H1 (cell line): ENCODE measurements around the gene BMAL2. TPM values are rescaled to one million over a fixed set of nuclear protein-coding genes. Genes with fewer than 3 reads are reported as not detected.
A peak's percentile ranks its signal among the peaks of the same experiment; 100 is the strongest.

Experiments
- CTCF ChIA-PET: fragments of 300-600 bp; sonication (Branson Sonifier 250); formaldehyde crosslinking; loops from one replicate; lab custom pipeline; 2021; ENCODE audit not compliant: partially characterized antibody; lab: Charles Lee
- POLR2A ChIA-PET: fragments of 300-600 bp; sonication (Branson Sonifier 250); formaldehyde crosslinking; loops from one replicate; lab custom pipeline; 2021; ENCODE audit warnings: inconsistent platforms; ENCODE audit not compliant: partially characterized antibody; lab: Charles Lee
- DNase-seq, 2 experiments: peaks; one replicate each; pipeline versions ENCODE4 v3.0.0 to v3.0.0-alpha.2; 2010 to 2022; ENCODE audit warnings: low spot score in 2 of 2, low read depth in 1 of 2, mixed read lengths in 1 of 2
- FAIRE-seq: peaks from 2 replicates; lab custom pipeline; 2011; peaks lifted over from hg19 to GRCh38; lab: Jason Lieb, UNC
- H2AFZ ChIP-seq: 2 replicates; pipeline ENCODE4 v1.8.1; 2012; ENCODE audit warnings: low read length, inconsistent platforms
- H2AK5ac ChIP-seq: 2 replicates; pipeline ENCODE4 v1.6.1; 2013; ENCODE audit warnings: low read depth, low read length
- H2BK120ac ChIP-seq: replicated peaks from 2 replicates; pipeline ENCODE3; 2013; ENCODE audit warnings: low read depth, low read length, inconsistent platforms
- H2BK12ac ChIP-seq: 2 replicates; pipeline ENCODE4 v1.6.1; 2013; ENCODE audit warnings: low read depth, low read length
- H2BK15ac ChIP-seq: 2 replicates; pipeline ENCODE4 v1.6.1; 2013; ENCODE audit warnings: low read length
- H2BK20ac ChIP-seq: 2 replicates; pipeline ENCODE4 v1.6.1; 2013; ENCODE audit warnings: low read length
- H2BK5ac ChIP-seq: 2 replicates; pipeline ENCODE4 v1.6.1; 2013; ENCODE audit warnings: low read depth, low read length
- H3K14ac ChIP-seq: 2 replicates; pipeline ENCODE4 v1.6.1; 2013; ENCODE audit warnings: inconsistent platforms; ENCODE audit not compliant: insufficient read length
- H3K18ac ChIP-seq: 2 replicates; pipeline ENCODE4 v1.6.1; 2013; ENCODE audit warnings: low read length; ENCODE audit errors: extremely low read depth
- H3K23ac ChIP-seq: 2 replicates; pipeline ENCODE4 v1.6.1; 2013; ENCODE audit warnings: inconsistent platforms; ENCODE audit not compliant: insufficient read length
- H3K23me2 ChIP-seq: 2 replicates; pipeline ENCODE4 v1.6.1; 2013; ENCODE audit warnings: low read depth, low read length
- H3K27ac ChIP-seq: 2 replicates; pipeline ENCODE4 v1.6.1; 2011; ENCODE audit warnings: low read depth, low read length, inconsistent platforms
- H3K27me3 ChIP-seq, 4 experiments: replicated peaks in 1 of 4; 1 replicate in 1 of 4; 2 replicates in 3 of 4; pipeline versions ENCODE4 v1.6.1 to v1.8.1; 2011 to 2013; ENCODE audit warnings: low read length in 3 of 4, mild to moderate bottlenecking in 3 of 4, inconsistent platforms in 2 of 4, mixed read lengths in 2 of 4, moderate library complexity in 1 of 4; ENCODE audit not compliant: control insufficient read depth in 3 of 4, insufficient read depth in 3 of 4; ENCODE audit errors: extremely low read depth in 1 of 4
- H3K36me3 ChIP-seq, 4 experiments: 2 replicates each; pipeline versions ENCODE4 v1.6.1 to v1.8.1; 2011 to 2013; ENCODE audit warnings: mild to moderate bottlenecking in 4 of 4, low read length in 3 of 4, moderate library complexity in 2 of 4, control low read depth in 1 of 4, inconsistent platforms in 1 of 4; ENCODE audit not compliant: insufficient read depth in 4 of 4, control insufficient read depth in 2 of 4
- H3K4ac ChIP-seq: replicated peaks from 2 replicates; pipeline ENCODE3; 2013; ENCODE audit warnings: low read length, low read depth, mixed read lengths, inconsistent platforms; ENCODE audit not compliant: insufficient read length
- H3K4me1 ChIP-seq, 4 experiments: replicated peaks in 1 of 4; 1 replicate in 1 of 4; 2 replicates in 3 of 4; pipeline versions ENCODE4 v1.6.1 to v1.8.1; 2011 to 2013; ENCODE audit warnings: low read length in 3 of 4, inconsistent platforms in 2 of 4, mixed read lengths in 1 of 4; ENCODE audit not compliant: insufficient read depth in 4 of 4, control insufficient read depth in 3 of 4
- H3K4me2 ChIP-seq, 2 experiments: 2 replicates each; pipeline versions ENCODE4 v1.6.1 to v1.8.1; 2011 to 2013; ENCODE audit warnings: low read depth in 2 of 2, low read length in 2 of 2, control low read depth in 1 of 2, inconsistent platforms in 1 of 2, mild to moderate bottlenecking in 1 of 2; ENCODE audit not compliant: insufficient read depth in 1 of 2
- H3K4me3 ChIP-seq, 4 experiments: fragments of 200-600, 300-600 bp in 1 of 4; sonication (generic), shearing (Covaris generic), sonication (Bioruptor Twin) in 1 of 4; 2 replicates each; pipeline versions ENCODE4 v1.5.1 to v1.8.1; 2011 to 2016; ENCODE audit warnings: low read length in 4 of 4, low read depth in 3 of 4, control low read depth in 2 of 4, inconsistent platforms in 2 of 4, mild to moderate bottlenecking in 2 of 4, mixed read lengths in 1 of 4, moderate library complexity in 1 of 4; ENCODE audit not compliant: insufficient read depth in 2 of 4; ENCODE audit errors: extremely low read depth in 1 of 4
- H3K56ac ChIP-seq: replicated peaks from 2 replicates; pipeline ENCODE3; 2013; ENCODE audit warnings: low read depth, mild to moderate bottlenecking, mixed read lengths, low read length, inconsistent platforms; ENCODE audit not compliant: insufficient read length
- H3K79me1 ChIP-seq: 2 replicates; pipeline ENCODE4 v1.6.1; 2013; ENCODE audit warnings: low read depth, low read length, control low read depth
- H3K79me2 ChIP-seq, 2 experiments: 2 replicates each; pipeline versions ENCODE4 v1.6.1 to v1.8.1; 2012 to 2013; ENCODE audit warnings: low read length in 2 of 2, mild to moderate bottlenecking in 2 of 2, inconsistent platforms in 1 of 2; ENCODE audit not compliant: insufficient read depth in 2 of 2, control insufficient read depth in 1 of 2
- H3K9ac ChIP-seq, 4 experiments: replicated peaks in 1 of 4; 1 replicate in 1 of 4; 2 replicates in 3 of 4; pipeline versions ENCODE4 v1.6.1 to v1.8.1; 2011 to 2013; ENCODE audit warnings: low read depth in 3 of 4, low read length in 3 of 4, control low read depth in 2 of 4, mild to moderate bottlenecking in 2 of 4, moderate library complexity in 2 of 4, inconsistent platforms in 1 of 4; ENCODE audit errors: extremely low read depth in 1 of 4
- H3K9me3 ChIP-seq, 2 experiments: 2 replicates each; pipeline versions ENCODE4 v1.6.1 to v1.8.1; 2012 to 2013; ENCODE audit warnings: mild to moderate bottlenecking in 2 of 2, moderate library complexity in 2 of 2, control low read depth in 1 of 2, inconsistent platforms in 1 of 2, low read depth in 1 of 2, low read length in 1 of 2, mixed read lengths in 1 of 2; ENCODE audit not compliant: insufficient read depth in 2 of 2
- H4K20me1 ChIP-seq, 2 experiments: replicated peaks in 1 of 2; 2 replicates each; pipeline versions ENCODE3 to v1.8.1; 2011 to 2013; ENCODE audit warnings: inconsistent platforms in 2 of 2, low read length in 2 of 2, mild to moderate bottlenecking in 1 of 2; ENCODE audit not compliant: insufficient read depth in 2 of 2, control insufficient read depth in 1 of 2
- H4K5ac ChIP-seq: 2 replicates; pipeline ENCODE4 v1.6.1; 2013; ENCODE audit warnings: low read length, low read depth, mixed read lengths, inconsistent platforms; ENCODE audit not compliant: insufficient read length
- H4K8ac ChIP-seq: 2 replicates; pipeline ENCODE4 v1.8.0; 2013; ENCODE audit warnings: mild to moderate bottlenecking, moderate library complexity, low read length, inconsistent platforms; ENCODE audit not compliant: insufficient read depth; ENCODE audit errors: extremely low read depth
- H4K91ac ChIP-seq: replicated peaks from 2 replicates; pipeline ENCODE3; 2013; ENCODE audit warnings: low read length, mixed read lengths, inconsistent platforms; ENCODE audit not compliant: insufficient read length
- CBX8 ChIP-seq: fragments of 300-800, 300-1000 bp; sonication (generic); IDR thresholded peaks from 2 replicates; pipeline ENCODE4 v1.7.1; 2016; ENCODE audit warnings: low read depth, low read length, borderline replicate concordance
- CREB1 ChIP-seq: IDR thresholded peaks from 2 replicates; pipeline ENCODE4 v1.6.1; 2012; ENCODE audit warnings: inconsistent platforms
- E2F6 ChIP-seq: IDR thresholded peaks from 2 replicates; pipeline ENCODE4 v1.6.1; 2012; ENCODE audit warnings: inconsistent platforms
- EZH2 ChIP-seq: fragments of 200-600 bp; sonication (generic); IDR thresholded peaks from 2 replicates; pipeline ENCODE4 v1.7.1; 2012; ENCODE audit warnings: low read depth, mild to moderate bottlenecking, moderate library complexity, low read length, inconsistent platforms; ENCODE audit not compliant: severe bottlenecking
- KDM4A ChIP-seq: IDR thresholded peaks from one replicate; pipeline ENCODE4 v1.7.1; 2012; ENCODE audit warnings: low read depth, mild to moderate bottlenecking, moderate library complexity, low read length, inconsistent platforms; ENCODE audit not compliant: severe bottlenecking
- MAX ChIP-seq: IDR thresholded peaks from 2 replicates; pipeline ENCODE4 v1.6.1; 2012; ENCODE audit warnings: inconsistent platforms
- POLR2A ChIP-seq, 2 experiments: IDR thresholded peaks; 1 replicate in 1 of 2; 2 replicates in 1 of 2; pipeline ENCODE4 v1.6.1; 2011; ENCODE audit warnings: low read depth in 2 of 2, low read length in 2 of 2, mild to moderate bottlenecking in 2 of 2; ENCODE audit errors: control extremely low read depth in 1 of 2
- POLR2AphosphoS5 ChIP-seq: IDR thresholded peaks from 2 replicates; pipeline ENCODE4 v1.6.1; 2011; ENCODE audit warnings: low read depth, low read length
- SP4 ChIP-seq: IDR thresholded peaks from 2 replicates; pipeline ENCODE4 v1.6.1; 2012; ENCODE audit warnings: low read length, inconsistent platforms
- WGBS, 2 experiments: shearing (Covaris generic) in 1 of 2; methylation state at CpG; one replicate each; pipeline versions ENCODE4 v1.1.6 to v1.1.7; 2013 to 2015; ENCODE audit warnings: low lambda C conversion rate in 2 of 2, mixed read lengths in 2 of 2, inconsistent platforms in 1 of 2, low coverage in 1 of 2, missing lambda C conversion rate in 1 of 2; ENCODE audit not compliant: insufficient replicate concordance in 2 of 2, insufficient coverage in 1 of 2, insufficient read length in 1 of 2; ENCODE audit errors: extremely low coverage in 1 of 2, missing lambda C conversion rate in 1 of 2; 5-methylcytosine and 5-hydroxymethylcytosine counted together
- long read RNA-seq, 2 experiments: library from RNA in 1 of 2; library from capped mRNA in 1 of 2; stranded (forward); transcript quantifications; one replicate each; pipeline ENCODE4 v2.0.0, GENCODE V29; 2021; ENCODE audit warnings: inconsistent platforms in 1 of 2
- polyA minus RNA-seq, 3 experiments: library from RNA; depleted of rRNA, polyadenylated mRNA; stranded (reverse); fragments of >200 nt; gene quantifications; 1 replicate in 2 of 3; 2 replicates in 1 of 3; pipeline ENCODE4 v1.2.3, GENCODE V29; 2011
- polyA plus RNA-seq, 7 experiments: library from polyadenylated mRNA; depleted of rRNA in 3 of 7; stranded (reverse) in 5 of 7; unstranded in 2 of 7; fragments of >200 nt in 5 of 7; fragments of 200-250 nt in 2 of 7; gene quantifications; 1 replicate in 5 of 7; 2 replicates in 1 of 7; 4 replicates in 1 of 7; pipeline versions ENCODE4 v1.2.1 to v1.2.3, GENCODE V29; 2011 to 2013; ENCODE audit warnings: missing spikeins in 2 of 7, mixed read lengths in 2 of 7
- total RNA-seq: library from RNA; stranded (reverse); fragmentation: NEBNext Ultra II Directional; extraction: Animal tissue kit (Norgen Biotek cat#: 25700); gene quantifications from 2 replicates; pipeline ENCODE4 v1.2.1, GENCODE V29; 2021

BMAL2 gene
- total RNA-seq (20.6 and 22.8 TPM in 2 replicates), polyA plus RNA-seq (2011; rRNA removed) (1.8 and 3.2 TPM in 2 replicates), polyA minus RNA-seq (2011; rRNA and poly(A)+ RNA removed) (9.8 and 13.0 TPM in 2 replicates)
- polyA plus RNA-seq (2011; cell fraction: cytosol; rRNA removed): 3.4 TPM
- 3.8 TPM for polyA plus RNA-seq (2011; cell fraction: nucleus; rRNA removed)
- polyA plus RNA-seq (2012, experiment 1 of 2): 7.4 to 11.0 TPM (median 9.1 TPM) in 4 replicates
- 0.96 TPM for polyA plus RNA-seq (2012, experiment 2 of 2)
- 9.2 TPM for polyA plus RNA-seq (2013, experiment 1 of 2)
- polyA plus RNA-seq (2013, experiment 2 of 2): 8.0 TPM
- polyA minus RNA-seq (2011; cell fraction: cytosol; rRNA and poly(A)+ RNA removed): 6.4 TPM
- polyA minus RNA-seq (2011; cell fraction: nucleus; rRNA and poly(A)+ RNA removed): 20.3 TPM
- long read RNA-seq, experiment 1, partial matches to known transcripts: 1 of 8 reads
- long read RNA-seq, experiment 1, other reads (novel, unspliced or antisense): 7 of 8 reads
- long read RNA-seq, experiment 2: 0 reads

GRCh38 chr12:27332714-27333402 is at the start of gene BMAL2:
BMAL2 (plus strand) TSS chr12:27332836; CDS start chr12:27333073, 237 bp downstream.
- peak within 1 kb of the TSS; percentile 4; the same call in 1 of the 2 replicates for H2BK12ac ChIP-seq
- H3K36me3 ChIP-seq: no peaks in the 10 kb centered on the region
- H3K79me1 ChIP-seq: peaks cover 3% of the 10 kb centered on the region; the same call in 1 of the 2 replicates
- H2BK15ac ChIP-seq: peak within 1 kb of the TSS; percentile 53; the same call in 1 of the 2 replicates
- POLR2A ChIA-PET: interaction anchor here (0.6 to 2.3 kb wide), 13 partner anchors 9 to 394 kb away, joined by 3 to 11 read pairs (median 4); partner anchors contain the start of genes FGFR1OP2 and PPFIBP1
- peak in 1 of 2 experiments; percentile 80 for DNase-seq
- peak within 1 kb of the TSS; percentile 24; the same call in 1 of the 2 replicates for H3K27ac ChIP-seq
- H2BK5ac ChIP-seq: no peak within 1 kb of the TSS
- H3K56ac ChIP-seq: no peak within 1 kb of the TSS
- H3K14ac ChIP-seq: no peak within 1 kb of the TSS
- H2AFZ ChIP-seq: peak within 1 kb of the TSS; percentile 93
- H3K4me3 ChIP-seq: peak within 1 kb of the TSS; percentile 68 to 80 (median 71)
- no peaks in the 10 kb centered on the region for H3K9me3 ChIP-seq
- H2BK20ac ChIP-seq: no peak within 1 kb of the TSS
- no peak within 1 kb of the TSS for H2BK120ac ChIP-seq
- peaks cover 3 to 14% (median 7%) of the 10 kb centered on the region in 4 experiments for H3K27me3 ChIP-seq
- H3K4me2 ChIP-seq: peak within 1 kb of the TSS; percentile 70 to 88
- H3K4me1 ChIP-seq: peaks cover 0 to 8% (median 2%) of the 10 kb centered on the region in 4 experiments; a peak in 5 of 7 replicates
- no peak within 1 kb of the TSS for H3K23ac ChIP-seq
- 0% methylated on average over 27 of the region's 96 CpGs; no CpG with 5 or more reads in 1 of the 2 experiments for WGBS, 2 experiments
- no peak within 1 kb of the TSS for H4K5ac ChIP-seq
- H4K8ac ChIP-seq: peak within 1 kb of the TSS; percentile 77; the same call in 1 of the 2 replicates
- FAIRE-seq: no peak
- H2AK5ac ChIP-seq: no peak within 1 kb of the TSS
- H4K20me1 ChIP-seq: peaks cover 1 to 3% of the 10 kb centered on the region in 2 experiments
- peaks cover 12% of the 10 kb centered on the region for H3K23me2 ChIP-seq
- H3K9ac ChIP-seq: peak within 1 kb of the TSS; percentile 35 to 94 (median 72)
- no peak within 1 kb of the TSS for H3K4ac ChIP-seq
- no peak within 1 kb of the TSS for H4K91ac ChIP-seq
- CTCF ChIA-PET: interaction anchor here (0.8 kb wide), 1 partner anchor 26 kb away, joined by 5 read pairs; no protein-coding TSS in a partner anchor
- H3K79me2 ChIP-seq: peaks cover 0 to 33% of the 10 kb centered on the region in 2 experiments; a peak in 2 of 4 replicates
- peak within 1 kb of the TSS; percentile 42; the same call in 1 of the 2 replicates for H3K18ac ChIP-seq
- TF ChIP-seq POLR2A (IDR thresholded peaks at IDR 0.05; ENCODE audit: control extremely low read depth in 1 of 2, low read depth in 2 of 2, low read length in 2 of 2) (peak in 1 of 2 experiments; percentile 68; a peak in 1 of 3 replicates), MAX (peak; percentile 38; the same call in 1 of the 2 replicates), EZH2 (no peak), KDM4A (peak; percentile 98), SP4 (no peak), E2F6 (peak; percentile 60), CBX8 (no peak), POLR2AphosphoS5 (peak; percentile 52), CREB1 (peak; percentile 93)
